Spleen (tissue), 11 donors: ENCODE data around the gene SEC14L1. TPM values are rescaled to one million over a fixed set of nuclear protein-coding genes. Genes with fewer than 3 reads are reported as not detected.

ENCODE experiments used
- DNase-seq: peaks from one replicate; pipeline ENCODE4 v3.0.0-alpha.2; 2020
- H3K27ac ChIP-seq, 8 donors: fragments of 200-600 bp; sonication (generic) in 7 of 8; 1 replicate in 4 of 8; 2 replicates in 4 of 8; pipeline versions ENCODE4 v1.5.0 to v1.8.0; 2016 to 2021; ENCODE audit warnings: inconsistent platforms in 4 of 8, mild to moderate bottlenecking in 4 of 8, moderate library complexity in 1 of 8
- H3K27me3 ChIP-seq, 7 donors: fragments of 200-600 bp; sonication (generic) in 6 of 7; replicated peaks in 1 of 7; 1 replicate in 4 of 7; 2 replicates in 3 of 7; pipeline versions ENCODE4 v1.5.0 to v1.8.0; 2016 to 2021; ENCODE audit warnings: inconsistent platforms in 3 of 7, mild to moderate bottlenecking in 1 of 7
- H3K36me3 ChIP-seq, 6 donors: fragments of 200-600 bp; sonication (generic) in 5 of 6; 1 replicate in 4 of 6; 2 replicates in 2 of 6; pipeline versions ENCODE4 v1.5.0 to v1.8.0; 2016 to 2021; ENCODE audit warnings: inconsistent platforms in 2 of 6
- H3K4me1 ChIP-seq, 6 donors: fragments of 200-600 bp; sonication (generic) in 5 of 6; 1 replicate in 3 of 6; 2 replicates in 3 of 6; pipeline versions ENCODE4 v1.5.0 to v1.8.0; 2016 to 2021; ENCODE audit warnings: inconsistent platforms in 3 of 6
- H3K4me3 ChIP-seq, 8 donors: fragments of 200-600 bp; sonication (generic) in 7 of 8; 1 replicate in 4 of 8; 2 replicates in 4 of 8; pipeline versions ENCODE4 v1.5.0 to v1.8.0; 2016 to 2021; ENCODE audit warnings: inconsistent platforms in 4 of 8, mild to moderate bottlenecking in 4 of 8, moderate library complexity in 2 of 8
- H3K9me3 ChIP-seq, 8 donors: fragments of 200-600 bp; sonication (generic) in 7 of 8; 1 replicate in 4 of 8; 2 replicates in 4 of 8; pipeline versions ENCODE4 v1.5.0 to v1.8.0; 2016 to 2021; ENCODE audit warnings: inconsistent platforms in 4 of 8
- POLR2A ChIP-seq, 3 donors: fragments of 450-650 bp; IDR thresholded peaks; one replicate each; pipeline ENCODE4 v1.5.1; 2017; ENCODE audit warnings: antibody characterized with exemption in 3 of 3, mild to moderate bottlenecking in 1 of 3
- POLR2AphosphoS5 ChIP-seq, 3 donors: sonication (generic); formaldehyde crosslinking; IDR thresholded peaks; one replicate each; pipeline ENCODE4 v1.5.1; 2017; ENCODE audit warnings: antibody characterized with exemption in 3 of 3
- WGBS, 5 donors: extraction: QIAGEN DNeasy Blood & Tissue Kit in 3 of 5; methylation state at CpG; one replicate each; pipeline versions ENCODE4 v1.1.5 to v1.1.7; 2013 to 2018; 5-methylcytosine and 5-hydroxymethylcytosine counted together
- intact Hi-C: fragments of 100-400 bp; cut with DNase I; formaldehyde crosslinking; loops from one replicate; pipeline ENCODE4 v1.15.0; 2023; ENCODE audit warnings: low total_unique reads
- polyA plus RNA-seq, 3 donors: library from polyadenylated mRNA; stranded (reverse); fragments of 200-250 nt; gene quantifications; one replicate each; pipeline ENCODE4 v1.2.1, GENCODE V29; 2013
- total RNA-seq, 7 donors: library from RNA; depleted of rRNA in 3 of 7; stranded (reverse); fragments of >200 nt in 3 of 7; fragmentation: NEBNext Ultra II Directional in 4 of 7; extraction: Animal tissue kit (Norgen Biotek cat#: 25700) in 4 of 7; gene quantifications; one replicate each; pipeline versions ENCODE4 v1.1.0 to v1.2.1, GENCODE V29; 2016 to 2021
- TF ChIP-seq, protein P1 (sequence below), 11 experiments: fragments of 200-600 bp in 7 of 11; fragments of 450-650 bp in 4 of 11; sonication (generic) in 4 of 11; IDR thresholded peaks in 8 of 11; conservative IDR thresholded peaks in 3 of 11; 1 replicate in 7 of 11; 2 replicates in 4 of 11; pipeline versions ENCODE4 v1.4.0 to v1.8.0; 2016 to 2021; ENCODE audit warnings: antibody characterized with exemption in 11 of 11, inconsistent platforms in 4 of 11, mild to moderate bottlenecking in 1 of 11
- donor health status: healthy with polysubstance abuse.
- donor health status: DM: no; HTN: no; CAD: no; lungs with moderate emphysema.
- donor health status: DM: no; HTN: no; CAD: no.
- donor health status: Bipolar disorder and iron deficiency.
- donor health status: healthy.
- donor health status: DM: no; HTN: no; CAD: no.
- donor health status: DM: yes; HTN: yes; CAD: no.

Gene SEC14L1
- total and polyA plus RNA-seq, 10 donors: 14.5 to 202 (median 169) TPM

DNA sequence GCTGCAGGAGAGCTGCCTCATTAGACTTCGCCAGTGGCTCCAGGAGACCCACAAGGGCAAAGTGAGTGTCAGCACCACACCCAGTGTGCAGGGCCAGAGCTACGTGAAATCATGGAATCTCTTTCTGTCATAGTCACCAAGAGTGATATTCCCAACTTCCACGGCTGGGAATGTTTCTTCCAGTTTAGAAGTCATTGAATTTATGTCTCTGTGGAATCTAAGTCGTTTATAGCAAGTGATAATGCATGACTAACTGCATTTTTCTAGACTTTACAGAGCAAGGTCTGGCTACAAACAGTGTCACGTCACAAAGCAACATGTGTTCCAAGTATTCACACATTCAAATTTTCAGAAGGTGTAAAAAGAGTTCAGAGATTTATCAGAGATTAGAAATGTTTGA is 55.5 kb downstream of the SEC14L1 start:
- DNase-seq: no peak
- WGBS, 5 donors: 78 to 91% (median 89%) methylated on average over 5 of the region's 5 CpGs
- H3K27me3 ChIP-seq: no peaks in the 10 kb centered on the region
- H3K4me1 ChIP-seq: peaks cover 0 to 4% (median 0%) of the 10 kb centered on the region in 6 donors
- TF ChIP-seq POLR2A (IDR thresholded peaks at IDR 0.05) (no peak), POLR2AphosphoS5 (IDR thresholded peaks at IDR 0.05) (no peak)
- TF ChIP-seq, protein P1, sequence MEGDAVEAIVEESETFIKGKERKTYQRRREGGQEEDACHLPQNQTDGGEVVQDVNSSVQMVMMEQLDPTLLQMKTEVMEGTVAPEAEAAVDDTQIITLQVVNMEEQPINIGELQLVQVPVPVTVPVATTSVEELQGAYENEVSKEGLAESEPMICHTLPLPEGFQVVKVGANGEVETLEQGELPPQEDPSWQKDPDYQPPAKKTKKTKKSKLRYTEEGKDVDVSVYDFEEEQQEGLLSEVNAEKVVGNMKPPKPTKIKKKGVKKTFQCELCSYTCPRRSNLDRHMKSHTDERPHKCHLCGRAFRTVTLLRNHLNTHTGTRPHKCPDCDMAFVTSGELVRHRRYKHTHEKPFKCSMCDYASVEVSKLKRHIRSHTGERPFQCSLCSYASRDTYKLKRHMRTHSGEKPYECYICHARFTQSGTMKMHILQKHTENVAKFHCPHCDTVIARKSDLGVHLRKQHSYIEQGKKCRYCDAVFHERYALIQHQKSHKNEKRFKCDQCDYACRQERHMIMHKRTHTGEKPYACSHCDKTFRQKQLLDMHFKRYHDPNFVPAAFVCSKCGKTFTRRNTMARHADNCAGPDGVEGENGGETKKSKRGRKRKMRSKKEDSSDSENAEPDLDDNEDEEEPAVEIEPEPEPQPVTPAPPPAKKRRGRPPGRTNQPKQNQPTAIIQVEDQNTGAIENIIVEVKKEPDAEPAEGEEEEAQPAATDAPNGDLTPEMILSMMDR (IDR thresholded peaks at IDR 0.05 in 8 of 11, conservative IDR thresholded peaks at IDR 0.05 in 3 of 11): no peak
- no peaks in the 10 kb centered on the region for H3K9me3 ChIP-seq
- H3K36me3 ChIP-seq: peaks cover 10 to 100% (median 98%) of the 10 kb centered on the region in 6 donors
- H3K4me3 ChIP-seq: no peak overlapping the region
- no peak overlapping the region for H3K27ac ChIP-seq
- intact Hi-C loops: no loop called here

DNA sequence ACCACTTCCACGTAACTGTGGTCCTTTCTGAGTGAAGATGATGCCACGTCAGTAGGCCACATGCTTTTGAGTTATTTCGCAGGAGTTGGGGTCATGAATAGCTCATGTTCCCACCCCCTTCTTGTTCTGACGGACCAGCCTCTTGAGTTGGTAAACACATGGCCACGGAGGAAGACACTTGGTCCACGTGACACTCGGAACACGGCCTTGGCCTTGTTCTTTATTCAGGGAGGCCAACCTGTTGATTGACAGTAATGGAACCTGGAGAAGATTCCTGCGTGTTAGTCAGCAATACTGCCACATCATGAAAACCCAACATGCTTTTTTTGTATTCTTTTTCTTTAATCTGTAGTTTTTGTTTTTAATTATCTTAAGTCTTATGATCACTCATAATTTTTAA is 56.3 kb downstream of the SEC14L1 start:
- Histone ChIP-seq H3K4me1 (peaks cover 0 to 5% (median 0%) of the 10 kb centered on the region in 6 donors), H3K27ac (no peak overlapping the region), H3K4me3 (no peak overlapping the region), H3K27me3 (no peaks in the 10 kb centered on the region), H3K36me3 (peaks cover 10 to 100% (median 98%) of the 10 kb centered on the region in 6 donors), H3K9me3 (no peaks in the 10 kb centered on the region)
- DNase-seq: no peak
- intact Hi-C loops: no loop called here
- 83 to 91% (median 89%) methylated on average over 9 of the region's 9 CpGs for WGBS, 5 donors
- TF ChIP-seq POLR2AphosphoS5 (IDR thresholded peaks at IDR 0.05) (peak in 1 of 3 donors; percentile 44), POLR2A (IDR thresholded peaks at IDR 0.05) (no peak)
- TF ChIP-seq, protein P1 (IDR thresholded peaks at IDR 0.05 in 8 of 11, conservative IDR thresholded peaks at IDR 0.05 in 3 of 11): no peak

DNA sequence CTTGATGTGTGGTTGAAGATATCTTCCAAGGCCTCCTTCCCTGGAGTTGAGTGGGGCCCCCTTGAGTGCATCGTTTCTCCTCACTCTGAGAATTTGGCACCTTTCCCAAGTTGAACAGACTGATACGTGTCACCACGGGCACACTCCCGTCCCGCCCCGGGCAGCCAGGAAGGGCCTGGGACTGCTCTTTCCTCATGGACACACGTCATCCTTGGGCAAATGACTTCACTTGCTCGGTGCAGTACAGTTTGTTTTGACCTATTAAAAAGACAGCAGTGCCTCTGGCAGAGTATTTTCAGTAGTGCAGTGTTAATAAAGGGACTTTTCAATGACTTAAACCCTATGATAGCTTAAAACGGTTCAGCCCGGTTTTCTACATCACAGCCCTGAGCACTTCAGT is 59.9 kb downstream of the SEC14L1 start:
- H3K9me3 ChIP-seq: no peaks in the 10 kb centered on the region
- peaks cover 0 to 12% (median 2%) of the 10 kb centered on the region in 6 donors for H3K4me1 ChIP-seq
- peaks cover 6 to 100% (median 93%) of the 10 kb centered on the region in 6 donors for H3K36me3 ChIP-seq
- no peak for TF ChIP-seq POLR2A (IDR thresholded peaks at IDR 0.05)
- TF ChIP-seq POLR2AphosphoS5 (IDR thresholded peaks at IDR 0.05): peak; percentile 41 to 64 (median 57)
- TF ChIP-seq, protein P1 (IDR thresholded peaks at IDR 0.05 in 8 of 11, conservative IDR thresholded peaks at IDR 0.05 in 3 of 11): no peak
- intact Hi-C loops: no loop called here
- H3K27ac ChIP-seq: peak overlapping the region in 2 of 8 donors; percentile 12 to 24
- H3K27me3 ChIP-seq: no peaks in the 10 kb centered on the region
- H3K4me3 ChIP-seq: no peak overlapping the region
- 51 to 74% (median 73%) methylated on average over 10 of the region's 10 CpGs for WGBS, 5 donors
- DNase-seq: no peak

- TF ChIP-seq, protein P1 (IDR thresholded peaks at IDR 0.05 in 8 of 11, conservative IDR thresholded peaks at IDR 0.05 in 3 of 11): no peak
- peak in 1 of 3 donors; percentile 35 for TF ChIP-seq POLR2AphosphoS5 (IDR thresholded peaks at IDR 0.05)
- TF ChIP-seq POLR2A (IDR thresholded peaks at IDR 0.05): no peak
- H3K4me3 ChIP-seq: no peak overlapping the region
- H3K27ac ChIP-seq: peak overlapping the region in 4 of 8 donors; percentile 6 to 36 (median 16)
- no peaks in the 10 kb centered on the region for H3K9me3 ChIP-seq
- intact Hi-C loops: no loop called here
- no peak for DNase-seq
- 92 to 96% (median 95%) methylated on average over 12 of the region's 12 CpGs for WGBS, 5 donors
- peaks cover 0 to 39% (median 23%) of the 10 kb centered on the region in 6 donors for H3K4me1 ChIP-seq
- H3K36me3 ChIP-seq: peaks cover 8 to 100% (median 92%) of the 10 kb centered on the region in 6 donors
- H3K27me3 ChIP-seq: no peaks in the 10 kb centered on the region
Measured at GRCh38 chr17:77203436-77203835, 62.7 kb downstream of the SEC14L1 start.
